A673 (cell line): Measurements from ENCODE around the gene LRP8.

Experiments
- EZH2 ChIP-seq: fragments of 200-600 bp; sonication (generic); IDR thresholded peaks from 2 replicates; pipeline ENCODE4 v1.6.1; 2017; ENCODE audit warnings: borderline replicate concordance, low read depth, mild to moderate bottlenecking, mixed read lengths, antibody characterized with exemption, low read length; ENCODE audit not compliant: poor library complexity, severe bottlenecking
- TF ChIP-seq, protein P1 (sequence below): fragments of 300-800, 200-600 bp; sonication (generic); conservative IDR thresholded peaks from 2 replicates; pipeline ENCODE4 v1.5.1; 2017; ENCODE audit warnings: low read depth, mild to moderate bottlenecking, antibody characterized with exemption, low read length, moderate library complexity, mixed read lengths

DNA sequence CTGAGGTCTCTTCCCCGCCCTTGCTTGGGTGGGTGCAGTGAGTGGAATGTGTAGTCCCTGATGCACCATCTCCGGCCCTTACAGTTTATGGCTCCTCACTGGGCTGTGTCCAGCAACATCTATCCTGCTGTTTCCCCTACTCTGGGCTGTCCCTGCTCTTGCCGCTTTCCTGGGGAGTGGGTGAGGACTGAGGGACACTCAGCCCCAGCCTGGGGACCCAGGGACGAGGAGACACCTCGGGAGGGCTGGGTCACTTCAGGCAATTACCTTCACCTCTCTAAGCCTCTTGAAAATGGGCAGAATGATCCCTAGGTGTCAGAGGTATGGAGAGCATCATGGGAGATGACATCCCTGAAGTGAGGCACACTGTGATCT, 13.6 kb upstream of the LRP8 start:
- TF ChIP-seq, protein P1, sequence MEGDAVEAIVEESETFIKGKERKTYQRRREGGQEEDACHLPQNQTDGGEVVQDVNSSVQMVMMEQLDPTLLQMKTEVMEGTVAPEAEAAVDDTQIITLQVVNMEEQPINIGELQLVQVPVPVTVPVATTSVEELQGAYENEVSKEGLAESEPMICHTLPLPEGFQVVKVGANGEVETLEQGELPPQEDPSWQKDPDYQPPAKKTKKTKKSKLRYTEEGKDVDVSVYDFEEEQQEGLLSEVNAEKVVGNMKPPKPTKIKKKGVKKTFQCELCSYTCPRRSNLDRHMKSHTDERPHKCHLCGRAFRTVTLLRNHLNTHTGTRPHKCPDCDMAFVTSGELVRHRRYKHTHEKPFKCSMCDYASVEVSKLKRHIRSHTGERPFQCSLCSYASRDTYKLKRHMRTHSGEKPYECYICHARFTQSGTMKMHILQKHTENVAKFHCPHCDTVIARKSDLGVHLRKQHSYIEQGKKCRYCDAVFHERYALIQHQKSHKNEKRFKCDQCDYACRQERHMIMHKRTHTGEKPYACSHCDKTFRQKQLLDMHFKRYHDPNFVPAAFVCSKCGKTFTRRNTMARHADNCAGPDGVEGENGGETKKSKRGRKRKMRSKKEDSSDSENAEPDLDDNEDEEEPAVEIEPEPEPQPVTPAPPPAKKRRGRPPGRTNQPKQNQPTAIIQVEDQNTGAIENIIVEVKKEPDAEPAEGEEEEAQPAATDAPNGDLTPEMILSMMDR = no peak
- TF ChIP-seq EZH2 = no peak
